Measurements from ENCODE around the gene ARHGAP6.

Gene ARHGAP6

GRCh38 chrX:11629593-11630211 lies 36.0 kb downstream of the ARHGAP6 start:
- TF ChIP-seq ESRRG (CRISPR knock-in tag; IDR thresholded peaks at IDR 0.05), result no peak
- TF ChIP-seq SNAI2 (CRISPR knock-in tag; IDR thresholded peaks at IDR 0.05), result no peak
- TF ChIP-seq PATZ1 (CRISPR knock-in tag; IDR thresholded peaks at IDR 0.05; ENCODE audit: borderline replicate concordance), result no peak
- TF ChIP-seq ZFP3 (CRISPR knock-in tag; IDR thresholded peaks at IDR 0.05), result no peak
- TF ChIP-seq ZC3H10 (CRISPR knock-in tag; IDR thresholded peaks at IDR 0.05), result no peak
- no peak for TF ChIP-seq ZNF565 (CRISPR knock-in tag; conservative IDR thresholded peaks at IDR 0.05; ENCODE audit: low read depth)
- TF ChIP-seq ISL1 (CRISPR knock-in tag; IDR thresholded peaks at IDR 0.05), result no peak
- no peak for TF ChIP-seq RARB (CRISPR knock-in tag; IDR thresholded peaks at IDR 0.05)
- TF ChIP-seq ZNF70 (CRISPR knock-in tag; IDR thresholded peaks at IDR 0.05), result no peak
- TF ChIP-seq CSDC2 (CRISPR knock-in tag; IDR thresholded peaks at IDR 0.05), result no peak
- no peak for TF ChIP-seq CSRNP3 (CRISPR knock-in tag; IDR thresholded peaks at IDR 0.05)
- TF ChIP-seq ZNF8 (CRISPR knock-in tag; IDR thresholded peaks at IDR 0.05), result no peak
- TF ChIP-seq OSR1 (CRISPR knock-in tag; IDR thresholded peaks at IDR 0.05), result no peak
- ATAC-seq, result no peak

- ATAC-seq, result no peak
These were observed 37.3 kb downstream of the ARHGAP6 start for GRCh38 chrX:11628399-11628798.

More at GRCh38 chrX:11628399-11628798, 37.3 kb downstream of the ARHGAP6 start:
- TF ChIP-seq ISL1 (CRISPR knock-in tag; IDR thresholded peaks at IDR 0.05) (no peak), PATZ1 (CRISPR knock-in tag; IDR thresholded peaks at IDR 0.05; ENCODE audit: borderline replicate concordance) (no peak), ZNF8 (CRISPR knock-in tag; IDR thresholded peaks at IDR 0.05) (no peak), ZNF565 (CRISPR knock-in tag; conservative IDR thresholded peaks at IDR 0.05; ENCODE audit: low read depth) (no peak), CSRNP3 (CRISPR knock-in tag; IDR thresholded peaks at IDR 0.05) (no peak), TOX (CRISPR knock-in tag; IDR thresholded peaks at IDR 0.05; ENCODE audit: borderline replicate concordance) (no peak), ZC3H10 (CRISPR knock-in tag; IDR thresholded peaks at IDR 0.05) (no peak), CSDC2 (CRISPR knock-in tag; IDR thresholded peaks at IDR 0.05) (no peak), TSHZ2 (CRISPR knock-in tag; IDR thresholded peaks at IDR 0.05) (no peak), ZFP3 (CRISPR knock-in tag; IDR thresholded peaks at IDR 0.05) (no peak), GLIS3 (CRISPR knock-in tag; IDR thresholded peaks at IDR 0.05) (no peak), RARB (CRISPR knock-in tag; IDR thresholded peaks at IDR 0.05) (no peak), ESRRG (CRISPR knock-in tag; IDR thresholded peaks at IDR 0.05) (no peak), POU6F1 (CRISPR knock-in tag; IDR thresholded peaks at IDR 0.05; ENCODE audit: borderline replicate concordance, low read depth) (no peak), TCF4 (CRISPR knock-in tag; IDR thresholded peaks at IDR 0.05; ENCODE audit: borderline replicate concordance) (no peak)
